HCEC 1CT (cell line): ENCODE results near the gene EIF5A.

Experiments used
- DNase-seq: peaks from one replicate; pipeline ENCODE4 v3.0.0-alpha.2; 2017

The EIF5A gene

GRCh38 chr17:7306911-7307685 is at the start of gene EIF5A:
Gene EIF5A (plus strand): TSS chr17:7307628. CDS start chr17:7309636, 2,008 bp downstream.
- peak; percentile 99 for DNase-seq

DNA sequence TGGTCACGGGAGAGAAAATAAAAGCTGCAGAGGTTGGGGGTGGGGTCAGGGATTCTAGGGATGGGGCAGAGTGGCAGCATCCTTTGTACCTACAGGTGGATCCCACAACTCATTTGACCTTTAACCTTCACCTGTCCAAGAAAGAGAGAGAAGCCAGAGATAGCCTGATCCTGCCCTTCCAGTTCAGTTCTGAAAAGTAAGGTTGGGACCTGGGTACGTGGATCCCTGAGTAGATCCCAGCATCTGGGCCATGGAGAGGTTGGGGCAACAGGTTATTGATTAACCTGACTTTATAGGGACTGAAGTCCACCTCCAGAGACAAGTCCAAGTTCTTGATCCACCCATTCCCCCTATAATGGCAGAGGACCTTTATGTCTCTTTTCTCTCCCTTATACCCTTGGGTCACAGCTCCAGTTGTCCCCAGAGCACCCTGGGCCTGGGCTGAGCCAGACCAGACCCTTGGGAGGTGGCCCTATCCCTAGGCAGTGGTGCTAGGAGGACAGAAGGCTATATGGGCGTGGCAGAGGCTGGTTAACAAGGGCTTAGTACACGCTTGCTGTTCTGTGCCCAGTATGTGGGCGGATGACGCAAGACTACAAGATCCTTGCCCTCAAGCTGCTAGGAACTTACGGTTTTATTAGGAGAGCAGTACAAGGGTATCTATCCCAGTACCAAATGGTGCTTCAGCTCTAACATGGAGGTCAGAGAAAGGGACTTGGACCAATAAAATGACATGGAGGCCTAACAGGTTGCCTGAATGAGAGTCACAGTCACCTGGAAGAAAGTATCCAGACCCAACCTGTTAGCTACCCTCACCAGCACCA is 48.5 kb upstream of the EIF5A start:
- DNase-seq, result peak; percentile 37

DNA sequence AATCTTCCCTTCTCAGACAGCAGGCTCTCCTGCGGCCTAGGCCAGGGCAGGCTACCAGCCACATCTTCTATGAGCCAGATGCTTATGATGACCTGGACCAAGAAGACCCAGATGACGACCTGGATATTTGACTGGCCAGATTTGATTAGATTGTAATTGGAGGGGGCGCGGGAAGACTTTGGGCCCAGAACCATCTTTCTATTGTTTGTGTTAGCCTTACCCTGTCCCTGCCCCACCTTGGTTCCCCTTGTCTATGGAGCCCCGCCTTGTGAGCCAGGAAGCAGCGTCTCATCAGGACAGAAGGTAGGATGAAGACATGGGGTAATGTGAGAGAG is 47.9 kb upstream of the EIF5A start:
- no peak for DNase-seq

DNA sequence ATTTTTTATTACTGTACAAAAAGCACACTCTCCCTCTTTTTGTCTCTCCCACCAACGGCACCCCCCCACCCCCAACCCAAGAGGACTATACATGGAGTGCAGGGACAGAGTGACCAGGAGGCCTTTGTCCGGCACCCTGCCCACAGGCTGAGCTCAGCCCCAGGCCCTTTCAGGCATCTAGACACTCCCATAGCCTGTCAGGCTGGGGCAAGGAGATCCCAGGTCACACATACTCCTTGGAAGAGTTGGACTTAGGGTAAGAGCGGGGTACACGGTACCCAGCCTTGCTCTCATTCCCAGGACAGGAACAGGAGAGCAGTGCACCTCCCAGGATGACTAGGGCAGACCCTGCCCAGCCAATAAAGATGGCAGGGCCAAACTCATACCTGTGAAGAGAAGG is 47.3 kb upstream of the EIF5A start:
- DNase-seq, result no peak

GRCh38 chr17:7260651-7261378 is 46.6 kb upstream of the EIF5A start:
- no peak for DNase-seq

- no peak for DNase-seq
Observed at GRCh38 chr17:7261379-7262191, 45.8 kb upstream of the EIF5A start.

DNA sequence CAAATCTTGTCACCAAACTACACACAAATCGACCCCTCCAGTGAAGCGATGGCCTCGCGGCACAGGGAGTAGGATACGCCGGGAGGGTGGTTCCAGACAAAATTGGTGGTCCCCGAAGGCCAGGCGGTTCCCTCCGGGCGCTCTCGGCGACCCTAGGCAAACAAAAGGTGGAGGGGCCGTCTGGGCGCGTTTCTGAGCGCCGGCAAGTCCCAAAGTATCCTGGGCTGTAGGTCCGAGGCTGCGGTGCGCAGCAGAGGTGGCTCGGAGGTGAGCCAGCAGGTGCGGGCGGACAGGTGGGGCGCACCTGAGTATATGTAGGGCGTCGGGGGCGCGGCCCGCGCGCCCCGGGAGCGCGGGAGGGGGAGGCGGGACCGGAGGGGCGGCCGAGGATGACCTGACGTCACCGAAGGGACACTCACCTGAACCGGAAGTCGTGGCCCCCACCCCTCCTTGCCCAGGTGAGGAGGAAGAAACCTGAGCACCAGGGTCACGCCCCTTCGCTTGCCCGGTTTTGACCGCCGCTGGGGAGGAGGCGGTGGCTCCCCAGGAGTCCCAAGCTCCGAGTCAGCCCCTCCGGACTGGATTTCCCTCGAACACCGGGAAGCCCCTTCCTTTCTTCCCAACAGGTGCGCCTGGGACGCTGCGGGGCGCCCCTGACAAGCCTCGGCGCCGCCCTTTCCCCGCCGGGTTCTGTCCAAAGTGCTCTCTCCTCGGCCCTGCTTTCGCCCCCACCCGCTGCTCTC is 45.1 kb upstream of the EIF5A start, which contains the start of gene CLDN7:
Gene CLDN7, minus strand, starts transcription at position 287 of the 743 bp plus-strand sequence. CDS start 435 bp downstream, outside the sequence.
- no peak for DNase-seq

GRCh38 chr17:7262935-7263800 is 44.3 kb upstream of the EIF5A start:
- DNase-seq, result no peak

DNA sequence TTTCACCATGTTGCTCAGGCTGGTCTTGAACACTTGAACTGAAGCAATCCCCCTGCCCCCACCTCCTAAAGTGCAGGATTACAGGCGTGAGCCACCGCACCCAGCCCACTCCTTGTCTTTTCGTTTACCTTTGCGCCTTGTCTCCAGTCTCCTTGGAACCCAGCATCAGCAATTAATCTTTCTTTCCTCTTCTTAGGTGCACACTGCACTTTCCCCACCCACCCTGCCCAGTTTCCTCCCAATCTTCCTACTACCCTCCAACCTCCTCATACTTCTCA is 43.7 kb upstream of the EIF5A start:
- no peak for DNase-seq

GRCh38 chr17:7266784-7267183 is 40.6 kb upstream of the EIF5A start:
- DNase-seq, result peak; percentile 26

DNA sequence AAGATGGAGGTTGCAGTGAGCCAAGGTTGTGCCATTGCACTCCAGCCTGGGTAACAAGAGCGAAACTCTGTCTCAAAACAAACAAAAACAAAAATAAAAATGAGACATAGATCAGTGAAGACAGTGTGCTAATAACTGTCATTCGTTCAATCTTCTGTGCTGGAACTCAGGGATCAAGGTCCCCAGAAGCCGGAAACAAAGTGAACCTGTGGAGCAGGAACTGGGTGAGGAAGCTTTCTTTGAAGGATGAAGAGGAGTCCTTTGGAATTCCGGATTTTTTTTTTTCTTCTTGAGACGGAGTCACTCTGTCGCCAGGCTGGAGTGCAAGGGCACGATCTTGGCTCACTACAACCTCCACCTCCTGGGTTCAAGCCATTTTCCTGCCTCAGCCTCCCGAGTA is 28.0 kb upstream of the EIF5A start:
- no peak for DNase-seq

DNA sequence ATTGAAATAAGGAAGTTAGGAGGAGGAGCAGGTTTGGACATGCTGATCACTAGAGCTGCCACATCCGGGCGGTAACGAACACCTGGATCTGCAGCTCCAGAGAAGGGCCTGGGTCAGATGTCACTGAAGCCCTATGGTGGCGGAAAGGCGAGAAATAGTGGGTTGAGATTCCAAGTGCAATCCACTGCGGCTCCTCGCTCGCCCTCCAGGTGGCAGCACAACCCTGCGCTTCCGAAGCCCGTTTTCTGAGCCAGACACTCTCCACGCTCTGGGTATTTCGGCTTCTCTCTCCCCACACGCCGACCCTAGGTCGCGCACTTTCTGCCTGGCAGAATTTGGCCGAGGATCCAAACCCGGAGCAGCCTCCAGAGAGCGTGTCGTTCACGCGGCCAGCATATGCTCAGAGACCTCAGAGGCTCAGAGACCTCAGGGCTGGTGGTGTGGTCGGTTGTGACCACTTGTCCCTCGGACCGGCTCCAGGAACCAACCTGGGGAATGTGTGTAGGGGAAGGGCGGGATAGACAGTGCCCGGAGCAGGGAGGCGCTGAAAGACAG is 26.8 kb upstream of the EIF5A start:
- peak; percentile 71 for DNase-seq

GRCh38 chr17:7281074-7281952 is 26.1 kb upstream of the EIF5A start, which contains the start of gene SLC2A4:
Gene SLC2A4 (plus strand): TSS chr17:7281718. CDS start chr17:7281935, 217 bp downstream.
- peak; percentile 90 for DNase-seq

GRCh38 chr17:7281953-7282751 is 25.3 kb upstream of the EIF5A start:
- no peak for DNase-seq

GRCh38 chr17:7282752-7283321 is 24.6 kb upstream of the EIF5A start:
- peak; percentile 29 for DNase-seq

- no peak for DNase-seq
Observed at GRCh38 chr17:7283471-7284216, 23.8 kb upstream of the EIF5A start.

- DNase-seq, result no peak
Observed at GRCh38 chr17:7284911-7285310, 22.5 kb upstream of the EIF5A start.

DNA sequence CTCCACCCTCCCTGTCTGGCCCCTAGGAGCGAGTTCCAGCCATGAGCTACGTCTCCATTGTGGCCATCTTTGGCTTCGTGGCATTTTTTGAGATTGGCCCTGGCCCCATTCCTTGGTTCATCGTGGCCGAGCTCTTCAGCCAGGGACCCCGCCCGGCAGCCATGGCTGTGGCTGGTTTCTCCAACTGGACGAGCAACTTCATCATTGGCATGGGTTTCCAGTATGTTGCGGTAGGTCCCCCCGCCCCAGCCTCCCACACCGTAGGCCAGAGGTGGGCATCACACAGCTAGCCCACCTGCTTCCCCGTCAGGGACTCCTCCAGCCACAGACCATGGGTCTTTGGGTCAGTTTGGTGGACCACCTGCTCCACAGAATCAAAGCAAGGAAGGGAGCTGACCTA is 21.7 kb upstream of the EIF5A start:
- DNase-seq, result no peak
